SK-N-SH treated with all-trans-retinoic acid at 6 μM for 48 hours (cell line): ENCODE results near the gene PALLD.

ENCODE experiments used
- ATAC-seq: fragments of 200-7000 bp; cut with Tn5 transposase; 3 replicates; pipeline ENCODE4 v1.9.1; 2020; ENCODE audit warnings: mild to moderate bottlenecking, moderate library complexity
- ARNTL ChIP-seq: fragments of 450-650 bp; formaldehyde crosslinking; IDR thresholded peaks from 2 replicates; pipeline ENCODE4 v1.5.0; 2020; ENCODE audit warnings: low read depth, mild to moderate bottlenecking, moderate library complexity, borderline replicate concordance
- BACH2 ChIP-seq: fragments of 250-450 bp; sonication (Bioruptor Pico); IDR thresholded peaks from 2 replicates; pipeline ENCODE4 v1.9.0; 2021; ENCODE audit warnings: mild to moderate bottlenecking, borderline replicate concordance
- CSDC2 ChIP-seq: fragments of 250-450 bp; sonication (Bioruptor Pico); IDR thresholded peaks from 2 replicates; pipeline ENCODE4 v1.5.0; 2020; ENCODE audit warnings: mild to moderate bottlenecking, moderate library complexity
- ESRRG ChIP-seq: fragments of 250-450 bp; sonication (Bioruptor Pico); IDR thresholded peaks from 2 replicates; pipeline ENCODE4 v1.6.1; 2021; ENCODE audit warnings: mild to moderate bottlenecking
- GLIS3 ChIP-seq: fragments of 250-450 bp; sonication (Bioruptor Pico); IDR thresholded peaks from 2 replicates; pipeline ENCODE4 v1.5.0; 2020; ENCODE audit warnings: mild to moderate bottlenecking, moderate library complexity
- OSR1 ChIP-seq: fragments of 250-450 bp; sonication (Bioruptor Pico); IDR thresholded peaks from 2 replicates; pipeline ENCODE4 v1.8.0; 2022; ENCODE audit warnings: moderate library complexity, mild to moderate bottlenecking, inconsistent platforms
- PPARA ChIP-seq: fragments of 250-450 bp; sonication (Bioruptor Pico); IDR thresholded peaks from 2 replicates; pipeline ENCODE4 v1.5.0; 2020; ENCODE audit warnings: mild to moderate bottlenecking, borderline replicate concordance
- RARB ChIP-seq: fragments of 250-450 bp; sonication (Bioruptor Pico); IDR thresholded peaks from 2 replicates; pipeline ENCODE4 v1.8.0; 2021; ENCODE audit warnings: mild to moderate bottlenecking, moderate library complexity
- SNAI2 ChIP-seq: fragments of 250-450 bp; sonication (Bioruptor Pico); IDR thresholded peaks from 2 replicates; pipeline ENCODE4 v1.5.0; 2020; ENCODE audit warnings: mild to moderate bottlenecking, moderate library complexity
- TCF4 ChIP-seq: fragments of 250-450 bp; sonication (Bioruptor Pico); IDR thresholded peaks from 2 replicates; pipeline ENCODE4 v1.8.0; 2021; ENCODE audit warnings: mild to moderate bottlenecking, moderate library complexity, borderline replicate concordance
- TOX ChIP-seq: fragments of 250-450 bp; sonication (Bioruptor Pico); IDR thresholded peaks from 2 replicates; pipeline ENCODE4 v1.8.0; 2021; ENCODE audit warnings: mild to moderate bottlenecking, moderate library complexity, borderline replicate concordance
- ZC3H10 ChIP-seq: fragments of 250-450 bp; sonication (Bioruptor Pico); IDR thresholded peaks from 2 replicates; pipeline ENCODE4 v1.5.1; 2021; ENCODE audit warnings: mild to moderate bottlenecking, moderate library complexity
- ZFP3 ChIP-seq: fragments of 250-450 bp; sonication (Bioruptor Pico); IDR thresholded peaks from 2 replicates; pipeline ENCODE4 v1.5.0; 2020; ENCODE audit warnings: mild to moderate bottlenecking, moderate library complexity
- ZFP30 ChIP-seq: fragments of 450-650 bp; formaldehyde crosslinking; IDR thresholded peaks from 2 replicates; pipeline ENCODE4 v1.5.0; 2022; ENCODE audit warnings: mild to moderate bottlenecking, moderate library complexity
- ZNF565 ChIP-seq: fragments of 450-650 bp; formaldehyde crosslinking; conservative IDR thresholded peaks from 2 replicates; pipeline ENCODE4 v1.5.0; 2020; ENCODE audit warnings: low read depth, mild to moderate bottlenecking, moderate library complexity
- ZNF70 ChIP-seq: fragments of 450-650 bp; formaldehyde crosslinking; IDR thresholded peaks from 2 replicates; pipeline ENCODE4 v1.5.0; 2020; ENCODE audit warnings: mild to moderate bottlenecking, moderate library complexity
- ZNF8 ChIP-seq: fragments of 450-650 bp; formaldehyde crosslinking; IDR thresholded peaks from 2 replicates; pipeline ENCODE4 v1.5.0; 2020; ENCODE audit warnings: mild to moderate bottlenecking, moderate library complexity
- TF ChIP-seq, protein P1 (sequence below): fragments of 250-450 bp; sonication (Bioruptor Pico); IDR thresholded peaks from 2 replicates; pipeline ENCODE4 v1.8.0; 2021; ENCODE audit warnings: low read depth, mild to moderate bottlenecking, moderate library complexity, borderline replicate concordance
- TF ChIP-seq, protein P2 (sequence below): fragments of 250-450 bp; sonication (Bioruptor Pico); IDR thresholded peaks from 2 replicates; pipeline ENCODE4 v1.8.0; 2020; ENCODE audit warnings: mild to moderate bottlenecking, moderate library complexity, borderline replicate concordance
- TF ChIP-seq, protein P3 (sequence below): fragments of 250-450 bp; sonication (Bioruptor Pico); IDR thresholded peaks from 2 replicates; pipeline ENCODE4 v1.5.0; 2020; ENCODE audit warnings: mild to moderate bottlenecking, moderate library complexity
- TF ChIP-seq, protein P4 (sequence below): fragments of 250-450 bp; sonication (Bioruptor Pico); IDR thresholded peaks from 2 replicates; pipeline ENCODE4 v1.5.1; 2020; ENCODE audit warnings: low read depth, mild to moderate bottlenecking, moderate library complexity

PALLD gene

DNA sequence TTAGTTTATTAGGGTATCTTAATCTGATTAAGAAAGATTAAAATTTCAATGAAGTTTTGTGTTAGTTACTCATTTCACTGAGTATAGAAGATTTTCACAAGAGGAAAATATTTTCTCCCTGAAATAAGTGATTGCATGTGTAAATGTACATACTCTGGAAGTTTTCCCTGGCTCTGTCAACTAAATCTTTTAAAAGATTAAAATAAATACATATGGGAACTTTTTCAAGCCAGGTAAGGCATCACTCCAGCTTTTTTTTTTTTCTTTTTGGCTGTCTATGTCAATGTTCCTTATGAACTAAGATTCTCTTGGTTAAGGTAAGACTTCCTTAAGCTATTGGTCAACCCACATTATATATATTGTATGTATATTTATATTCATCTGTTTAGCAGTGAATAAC, 395.6 kb downstream of the PALLD start (continued):
- TF ChIP-seq ZFP30 (CRISPR knock-in tag) (no peak), CSDC2 (CRISPR knock-in tag) (no peak), ZFP3 (CRISPR knock-in tag) (no peak), ZC3H10 (CRISPR knock-in tag) (no peak), BACH2 (CRISPR knock-in tag) (no peak), OSR1 (CRISPR knock-in tag) (no peak), TCF4 (CRISPR knock-in tag) (no peak), RARB (CRISPR knock-in tag) (no peak), PPARA (no peak), ZNF8 (CRISPR knock-in tag) (no peak), SNAI2 (CRISPR knock-in tag) (no peak)
- TF ChIP-seq, protein P1, sequence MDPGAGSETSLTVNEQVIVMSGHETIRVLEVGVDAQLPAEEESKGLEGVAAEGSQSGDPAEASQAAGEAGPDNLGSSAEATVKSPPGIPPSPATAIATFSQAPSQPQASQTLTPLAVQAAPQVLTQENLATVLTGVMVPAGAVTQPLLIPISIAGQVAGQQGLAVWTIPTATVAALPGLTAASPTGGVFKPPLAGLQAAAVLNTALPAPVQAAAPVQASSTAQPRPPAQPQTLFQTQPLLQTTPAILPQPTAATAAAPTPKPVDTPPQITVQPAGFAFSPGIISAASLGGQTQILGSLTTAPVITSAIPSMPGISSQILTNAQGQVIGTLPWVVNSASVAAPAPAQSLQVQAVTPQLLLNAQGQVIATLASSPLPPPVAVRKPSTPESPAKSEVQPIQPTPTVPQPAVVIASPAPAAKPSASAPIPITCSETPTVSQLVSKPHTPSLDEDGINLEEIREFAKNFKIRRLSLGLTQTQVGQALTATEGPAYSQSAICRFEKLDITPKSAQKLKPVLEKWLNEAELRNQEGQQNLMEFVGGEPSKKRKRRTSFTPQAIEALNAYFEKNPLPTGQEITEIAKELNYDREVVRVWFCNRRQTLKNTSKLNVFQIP (CRISPR knock-in tag): no peak
- TF ChIP-seq, all 23 proteins: peak for 0

DNA sequence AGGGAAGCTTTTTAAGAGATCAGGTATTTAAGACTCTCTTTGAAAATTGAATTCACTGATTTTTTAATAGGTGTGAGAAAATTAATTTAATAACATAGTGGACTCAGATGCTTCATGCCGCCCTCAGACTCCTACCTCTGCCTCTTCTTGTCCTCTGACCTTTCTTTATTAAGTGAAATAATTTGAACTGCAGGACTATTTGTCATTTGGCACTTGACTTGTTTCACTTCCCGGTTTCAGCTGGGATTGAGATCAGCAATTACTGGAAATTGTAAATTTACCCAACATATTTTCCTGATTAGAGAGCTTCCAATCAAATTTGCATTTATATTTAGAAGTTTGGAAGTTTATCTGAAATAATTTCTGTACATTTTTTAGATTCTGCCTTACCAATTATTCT, 396.4 kb downstream of the PALLD start:
- TF ChIP-seq GLIS3 (CRISPR knock-in tag): no peak
- TF ChIP-seq ZFP30 (CRISPR knock-in tag): no peak
- TF ChIP-seq ZNF565: no peak
- ATAC-seq: no peak

DNA sequence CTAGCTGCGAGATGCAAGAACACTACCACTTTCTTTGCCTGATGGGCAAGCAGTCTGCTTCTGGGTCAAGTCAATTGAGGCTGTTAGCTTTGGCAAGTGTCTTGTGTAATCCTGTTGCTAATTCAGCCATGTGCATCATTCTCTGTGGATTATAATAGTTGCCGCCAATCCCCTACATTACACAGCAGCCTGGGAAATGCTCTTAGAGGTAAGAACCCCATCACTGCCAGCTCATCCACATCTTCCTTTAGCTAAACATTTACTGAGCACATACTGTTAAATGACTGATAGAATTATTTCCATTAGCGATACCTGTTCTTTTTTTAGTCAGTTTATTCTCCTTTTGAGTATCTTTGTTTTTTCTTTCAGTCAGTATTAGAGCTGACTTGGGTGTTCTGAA, 397.0 kb downstream of the PALLD start:
- TF ChIP-seq ZNF70 (CRISPR knock-in tag) (no peak), ZFP3 (CRISPR knock-in tag) (no peak), ESRRG (CRISPR knock-in tag) (no peak), ZFP30 (CRISPR knock-in tag) (no peak), TOX (CRISPR knock-in tag) (no peak), ZNF8 (CRISPR knock-in tag) (no peak), OSR1 (CRISPR knock-in tag) (no peak), TCF4 (CRISPR knock-in tag) (no peak), RARB (CRISPR knock-in tag) (no peak), BACH2 (CRISPR knock-in tag) (no peak), ZC3H10 (CRISPR knock-in tag) (no peak), CSDC2 (CRISPR knock-in tag) (no peak)
- TF ChIP-seq, protein P2, sequence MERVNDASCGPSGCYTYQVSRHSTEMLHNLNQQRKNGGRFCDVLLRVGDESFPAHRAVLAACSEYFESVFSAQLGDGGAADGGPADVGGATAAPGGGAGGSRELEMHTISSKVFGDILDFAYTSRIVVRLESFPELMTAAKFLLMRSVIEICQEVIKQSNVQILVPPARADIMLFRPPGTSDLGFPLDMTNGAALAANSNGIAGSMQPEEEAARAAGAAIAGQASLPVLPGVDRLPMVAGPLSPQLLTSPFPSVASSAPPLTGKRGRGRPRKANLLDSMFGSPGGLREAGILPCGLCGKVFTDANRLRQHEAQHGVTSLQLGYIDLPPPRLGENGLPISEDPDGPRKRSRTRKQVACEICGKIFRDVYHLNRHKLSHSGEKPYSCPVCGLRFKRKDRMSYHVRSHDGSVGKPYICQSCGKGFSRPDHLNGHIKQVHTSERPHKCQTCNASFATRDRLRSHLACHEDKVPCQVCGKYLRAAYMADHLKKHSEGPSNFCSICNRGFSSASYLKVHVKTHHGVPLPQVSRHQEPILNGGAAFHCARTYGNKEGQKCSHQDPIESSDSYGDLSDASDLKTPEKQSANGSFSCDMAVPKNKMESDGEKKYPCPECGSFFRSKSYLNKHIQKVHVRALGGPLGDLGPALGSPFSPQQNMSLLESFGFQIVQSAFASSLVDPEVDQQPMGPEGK (CRISPR knock-in tag): no peak
- TF ChIP-seq, protein P3, sequence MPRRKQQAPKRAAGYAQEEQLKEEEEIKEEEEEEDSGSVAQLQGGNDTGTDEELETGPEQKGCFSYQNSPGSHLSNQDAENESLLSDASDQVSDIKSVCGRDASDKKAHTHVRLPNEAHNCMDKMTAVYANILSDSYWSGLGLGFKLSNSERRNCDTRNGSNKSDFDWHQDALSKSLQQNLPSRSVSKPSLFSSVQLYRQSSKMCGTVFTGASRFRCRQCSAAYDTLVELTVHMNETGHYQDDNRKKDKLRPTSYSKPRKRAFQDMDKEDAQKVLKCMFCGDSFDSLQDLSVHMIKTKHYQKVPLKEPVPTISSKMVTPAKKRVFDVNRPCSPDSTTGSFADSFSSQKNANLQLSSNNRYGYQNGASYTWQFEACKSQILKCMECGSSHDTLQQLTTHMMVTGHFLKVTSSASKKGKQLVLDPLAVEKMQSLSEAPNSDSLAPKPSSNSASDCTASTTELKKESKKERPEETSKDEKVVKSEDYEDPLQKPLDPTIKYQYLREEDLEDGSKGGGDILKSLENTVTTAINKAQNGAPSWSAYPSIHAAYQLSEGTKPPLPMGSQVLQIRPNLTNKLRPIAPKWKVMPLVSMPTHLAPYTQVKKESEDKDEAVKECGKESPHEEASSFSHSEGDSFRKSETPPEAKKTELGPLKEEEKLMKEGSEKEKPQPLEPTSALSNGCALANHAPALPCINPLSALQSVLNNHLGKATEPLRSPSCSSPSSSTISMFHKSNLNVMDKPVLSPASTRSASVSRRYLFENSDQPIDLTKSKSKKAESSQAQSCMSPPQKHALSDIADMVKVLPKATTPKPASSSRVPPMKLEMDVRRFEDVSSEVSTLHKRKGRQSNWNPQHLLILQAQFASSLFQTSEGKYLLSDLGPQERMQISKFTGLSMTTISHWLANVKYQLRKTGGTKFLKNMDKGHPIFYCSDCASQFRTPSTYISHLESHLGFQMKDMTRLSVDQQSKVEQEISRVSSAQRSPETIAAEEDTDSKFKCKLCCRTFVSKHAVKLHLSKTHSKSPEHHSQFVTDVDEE: no peak
- TF ChIP-seq, all 23 proteins: peak for 0

DNA sequence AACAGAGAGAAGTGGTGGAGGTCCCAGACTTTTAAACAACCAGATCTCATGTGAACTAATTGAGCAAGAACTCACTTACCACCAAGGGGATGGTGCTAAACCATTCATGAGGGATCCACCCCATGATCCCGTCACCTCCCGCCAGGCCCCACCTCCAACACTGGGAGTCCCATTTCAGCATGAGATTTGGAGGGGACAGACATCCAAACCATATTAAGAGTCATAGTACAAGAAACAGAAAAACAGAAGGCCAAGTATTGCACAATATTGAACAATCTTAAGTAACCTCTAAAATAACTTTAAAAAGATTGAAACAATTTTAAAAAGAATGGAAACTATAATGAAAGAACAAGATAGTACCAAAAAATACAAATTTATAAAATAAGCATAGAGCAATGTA, 403.2 kb downstream of the PALLD start:
- no peak for ATAC-seq
- no peak for TF ChIP-seq RARB (CRISPR knock-in tag)
- TF ChIP-seq, protein P4, sequence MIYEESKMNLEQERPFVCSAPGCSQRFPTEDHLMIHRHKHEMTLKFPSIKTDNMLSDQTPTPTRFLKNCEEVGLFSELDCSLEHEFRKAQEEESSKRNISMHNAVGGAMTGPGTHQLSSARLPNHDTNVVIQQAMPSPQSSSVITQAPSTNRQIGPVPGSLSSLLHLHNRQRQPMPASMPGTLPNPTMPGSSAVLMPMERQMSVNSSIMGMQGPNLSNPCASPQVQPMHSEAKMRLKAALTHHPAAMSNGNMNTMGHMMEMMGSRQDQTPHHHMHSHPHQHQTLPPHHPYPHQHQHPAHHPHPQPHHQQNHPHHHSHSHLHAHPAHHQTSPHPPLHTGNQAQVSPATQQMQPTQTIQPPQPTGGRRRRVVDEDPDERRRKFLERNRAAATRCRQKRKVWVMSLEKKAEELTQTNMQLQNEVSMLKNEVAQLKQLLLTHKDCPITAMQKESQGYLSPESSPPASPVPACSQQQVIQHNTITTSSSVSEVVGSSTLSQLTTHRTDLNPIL: no peak
- TF ChIP-seq TOX (CRISPR knock-in tag): no peak
- TF ChIP-seq PPARA: no peak
- no peak for TF ChIP-seq ARNTL (CRISPR knock-in tag)
- TF ChIP-seq ZFP3 (CRISPR knock-in tag): no peak

More for the DNA sequence above, 397.0 kb downstream of the PALLD start:
- no peak for ATAC-seq
